ENCODE measurements around the gene SAMD11.

DNA sequence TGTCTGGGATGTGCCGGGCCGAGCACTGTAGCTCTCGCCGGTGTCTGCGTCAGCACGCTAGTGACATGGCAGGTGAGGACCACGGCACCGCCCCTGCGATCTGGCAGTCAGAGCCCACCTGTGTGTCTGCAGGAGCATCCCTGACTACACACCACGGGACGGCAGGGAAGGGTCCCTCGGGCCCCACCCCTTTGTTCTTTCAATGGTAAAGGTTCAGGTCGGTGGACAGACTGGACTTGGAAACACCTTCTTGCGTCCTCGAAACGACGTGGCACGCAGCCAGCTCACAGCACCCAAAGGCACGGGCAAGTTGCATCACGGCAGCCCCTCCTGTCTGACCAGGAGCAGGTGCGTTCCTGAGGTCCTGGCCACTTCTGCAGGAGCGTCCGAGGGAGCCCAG, 3.7 kb upstream of the SAMD11 start:
- TF ChIP-seq POLR2A (IDR thresholded peaks at IDR 0.05; ENCODE audit: low read depth, low read length) (no peak), POLR2AphosphoS5 (IDR thresholded peaks at IDR 0.05; ENCODE audit: low read depth, low read length) (no peak), TAF1 (IDR thresholded peaks at IDR 0.05; ENCODE audit: low read depth, low read length) (no peak)
